K562 (cell line): ENCODE results near the gene OR2T11. TPM values are rescaled to one million over a fixed set of nuclear protein-coding genes. Genes with fewer than 3 reads are reported as not detected.

Experiments used
- ATAC-seq: fragments of 200-7000 bp; cut with Tn5 transposase; 3 replicates; pipeline ENCODE4 v1.9.1; 2020; ENCODE audit warnings: moderate library complexity
- BruUV-seq: library from RNA; stranded (reverse); fragments of 400-500 nt; replicated peaks from 2 replicates; lab custom pipeline; 2021; lab: Mats Ljungman, UMichigan
- CTCF ChIA-PET: fragments of 300-600 bp; formaldehyde crosslinking; extraction: SDS; loops from one replicate; lab custom pipeline; 2021; ENCODE audit warnings: low intra/inter-chr PET ratio; lab: Yijun Ruan, JAX
- POLR2A ChIA-PET: fragments of 300-600, 350-650 bp; sonication (Branson Sonifier 250); formaldehyde crosslinking; extraction: SDS; loops from one replicate; lab custom pipeline; 2021; ENCODE audit warnings: antibody characterized with exemption, inconsistent platforms; lab: Yijun Ruan, JAX
- DNase-seq, 4 experiments: peaks; one replicate each; pipeline versions ENCODE4 v3.0.0 to v3.0.0-alpha.2; 2011 to 2018; ENCODE audit warnings: low spot score in 3 of 4, mixed read lengths in 3 of 4; ENCODE audit errors: extremely low read depth in 1 of 4
- FAIRE-seq: peaks from 2 replicates; lab custom pipeline; 2011; peaks lifted over from hg19 to GRCh38; lab: Jason Lieb, UNC
- H2AFZ ChIP-seq: 2 replicates; pipeline ENCODE4 v1.6.0; 2011; ENCODE audit warnings: low read depth, low read length, control low read depth, inconsistent platforms
- H3K27ac ChIP-seq: fragments of 200-600 bp; 3 replicates; pipeline ENCODE4 v1.8.0; 2011; ENCODE audit warnings: low read depth, mild to moderate bottlenecking, control low read depth, inconsistent platforms, low read length, moderate library complexity, mixed read lengths; ENCODE audit errors: extremely low read depth
- H3K27me3 ChIP-seq, 2 experiments: fragments of 300-600 bp in 1 of 2; 2 replicates in 1 of 2; 3 replicates in 1 of 2; pipeline versions ENCODE4 v1.6.0 to v1.8.0; 2011; ENCODE audit warnings: inconsistent platforms in 2 of 2, low read length in 2 of 2, mild to moderate bottlenecking in 1 of 2, mixed read lengths in 1 of 2, moderate library complexity in 1 of 2; ENCODE audit not compliant: control insufficient read depth in 2 of 2, insufficient read depth in 2 of 2
- H3K36me3 ChIP-seq: fragments of 300-600 bp; 3 replicates; pipeline ENCODE4 v1.8.0; 2011; ENCODE audit warnings: mild to moderate bottlenecking, low read length, inconsistent platforms; ENCODE audit not compliant: control insufficient read depth, insufficient read depth
- H3K4me1 ChIP-seq, 2 experiments: fragments of 200-600 bp in 1 of 2; replicated peaks in 1 of 2; 2 replicates in 1 of 2; 3 replicates in 1 of 2; pipeline versions ENCODE4 v1.5.1 to v1.8.0; 2011; ENCODE audit warnings: inconsistent platforms in 2 of 2, low read length in 2 of 2, mild to moderate bottlenecking in 1 of 2, mixed read lengths in 1 of 2, moderate library complexity in 1 of 2; ENCODE audit not compliant: control insufficient read depth in 2 of 2, insufficient read depth in 2 of 2
- H3K4me2 ChIP-seq: 2 replicates; pipeline ENCODE4 v1.6.1; 2011; ENCODE audit warnings: low read length, control low read depth, inconsistent platforms, mixed read lengths; ENCODE audit not compliant: insufficient read depth
- H3K4me3 ChIP-seq: fragments of 200-600 bp; sonication (generic), shearing (Covaris generic); 2 replicates; pipeline ENCODE4 v1.5.1; 2016; ENCODE audit warnings: control low read depth, inconsistent platforms
- H3K79me2 ChIP-seq: fragments of 200-600 bp; 3 replicates; pipeline ENCODE4 v1.8.0; 2011; ENCODE audit warnings: low read length, inconsistent platforms; ENCODE audit not compliant: control insufficient read depth, insufficient read depth
- H3K9ac ChIP-seq, 2 experiments: 2 replicates each; pipeline versions ENCODE4 v1.6.0 to v1.6.1; 2011; ENCODE audit warnings: low read depth in 2 of 2, low read length in 2 of 2, control low read depth in 1 of 2, inconsistent platforms in 1 of 2, mild to moderate bottlenecking in 1 of 2, mixed read lengths in 1 of 2; ENCODE audit not compliant: insufficient read depth in 1 of 2
- H3K9me1 ChIP-seq: one replicate; pipeline ENCODE4 v1.6.0; 2011; ENCODE audit warnings: inconsistent platforms, mild to moderate bottlenecking, low read length, moderate library complexity; ENCODE audit not compliant: control insufficient read depth, insufficient read depth
- H3K9me3 ChIP-seq: replicated peaks from 2 replicates; pipeline ENCODE4 v1.5.1; 2011; ENCODE audit warnings: low read depth, low read length, inconsistent platforms; ENCODE audit not compliant: control insufficient read depth, insufficient read depth
- H4K20me1 ChIP-seq: replicated peaks from 2 replicates; pipeline ENCODE4 v1.6.1; 2011; ENCODE audit warnings: low read length, inconsistent platforms, mixed read lengths; ENCODE audit not compliant: control insufficient read depth, insufficient read depth
- ADNP ChIP-seq: fragments of 200-800 bp; sonication (Bioruptor generic); IDR thresholded peaks from 2 replicates; pipeline ENCODE4 v1.6.1; 2016; ENCODE audit warnings: missing genetic modification characterization, missing compliant biosample characterization
- CXXC5 ChIP-seq: fragments of 250-450 bp; sonication (Bioruptor Pico); IDR thresholded peaks from 2 replicates; pipeline ENCODE4 v1.8.0; 2022; ENCODE audit warnings: inconsistent platforms, mild to moderate bottlenecking, moderate library complexity
- GABPA ChIP-seq: fragments of 200-800 bp; sonication (Bioruptor generic); conservative IDR thresholded peaks from 2 replicates; pipeline ENCODE4 v1.6.1; 2016; ENCODE audit warnings: low read depth, missing genetic modification characterization, missing compliant biosample characterization
- HIVEP1 ChIP-seq: fragments of 250-450 bp; sonication (Bioruptor Pico); IDR thresholded peaks from 2 replicates; pipeline ENCODE4 v1.4.0; 2020; ENCODE audit warnings: mild to moderate bottlenecking
- L3MBTL2 ChIP-seq: fragments of 450-650 bp; IDR thresholded peaks from 2 replicates; pipeline ENCODE4 v1.6.1; 2016; ENCODE audit warnings: mild to moderate bottlenecking, moderate library complexity
- NR2C2 ChIP-seq, 2 experiments: fragments of 200-800 bp in 1 of 2; sonication (Bioruptor generic) in 1 of 2; sonication (generic) in 1 of 2; formaldehyde crosslinking in 1 of 2; IDR thresholded peaks; 2 replicates each; pipeline versions ENCODE4 v1.6.1 to v1.8.0; 2016 to 2022; ENCODE audit warnings: mild to moderate bottlenecking in 1 of 2, missing compliant biosample characterization in 1 of 2, missing genetic modification characterization in 1 of 2, missing genetic modification reagents in 1 of 2
- TBL1XR1 ChIP-seq, 2 experiments: IDR thresholded peaks; 2 replicates each; pipeline ENCODE4 v1.6.1; 2012; ENCODE audit warnings: improper control_type of control experiment in 2 of 2, low read length in 2 of 2, mild to moderate bottlenecking in 1 of 2
- ZNF239 ChIP-seq: fragments of 250-450 bp; sonication (Bioruptor Pico); IDR thresholded peaks from 2 replicates; pipeline ENCODE4 v1.4.0; 2020; ENCODE audit warnings: mild to moderate bottlenecking
- WGBS: fragments of 100-300 bp; shearing (Covaris generic); methylation state at CpG from one replicate; pipeline ENCODE4 v1.1.6; 2016; ENCODE audit warnings: low coverage, mixed read lengths; ENCODE audit not compliant: insufficient coverage; ENCODE audit errors: missing lambda C conversion rate; 5-methylcytosine and 5-hydroxymethylcytosine counted together
- in situ Hi-C: fragments of 300-500 bp; cut with MboI; formaldehyde crosslinking; loops from 4 replicates; pipeline ENCODE4 v1.15.0; 2018; ENCODE audit warnings: inconsistent platforms, mixed read lengths
- intact Hi-C: fragments of 100-400 bp; cut with micrococcal nuclease; formaldehyde crosslinking; loops from 2 replicates; pipeline ENCODE4 v1.14.2; 2022
- polyA plus RNA-seq, 8 experiments: library from polyadenylated mRNA; depleted of rRNA in 4 of 8; stranded (reverse) in 5 of 8; unstranded in 3 of 8; fragments of >200 nt; fragmentation: Nextera tagmentation in 2 of 8; fragmentation: Illumina TruSeq in 1 of 8; extraction: Ambion mirVana in 2 of 8; extraction: Trizol in 1 of 8; gene quantifications; 2 replicates each; pipeline versions ENCODE4 v1.2.1 to v1.2.3, GENCODE V29; 2011 to 2014; ENCODE audit warnings: inconsistent platforms in 1 of 8, missing spikeins in 1 of 8
- total RNA-seq, 7 experiments: library from RNA; depleted of rRNA in 6 of 7; stranded (reverse); fragments of >200 nt in 6 of 7; fragmentation: Illumina TruSeq in 2 of 7; extraction: Trizol in 2 of 7; gene quantifications; 2 replicates each; pipeline versions ENCODE4 v1.2.1 to v1.2.3, GENCODE V29; 2011 to 2021; ENCODE audit warnings: low replicate concordance in 1 of 7
- TF ChIP-seq, protein P1 (sequence below): sonication (generic); formaldehyde crosslinking; IDR thresholded peaks from 2 replicates; pipeline ENCODE4 v1.8.1; 2023; ENCODE audit warnings: mild to moderate bottlenecking, missing genetic modification reagents

The OR2T11 gene
- total and polyA plus RNA-seq, 9 of the 15 experiments (the other 6 are each of a cell fraction or from before 2014, with no cell fraction given) = not detected

DNA sequence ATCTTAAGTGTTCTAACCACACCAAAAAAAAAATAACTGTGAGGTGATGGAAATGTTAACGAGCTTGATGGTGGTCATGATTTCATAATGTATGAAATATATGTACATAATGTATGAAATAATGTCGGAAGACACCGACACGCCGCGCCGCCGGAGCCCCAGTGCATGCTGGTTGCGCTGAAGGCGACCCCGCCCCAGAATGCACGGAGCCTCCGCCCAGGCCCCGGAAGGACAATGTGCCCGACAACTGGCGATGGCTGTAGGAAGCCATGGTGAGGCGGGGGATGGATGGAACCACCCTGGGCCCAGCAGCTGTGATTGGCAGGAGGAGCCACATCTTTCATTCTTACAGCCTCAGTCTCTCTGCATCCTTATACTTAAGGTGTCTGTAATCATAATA is 44.8 kb downstream of the OR2T11 start:
- intact Hi-C loops = no loop called here
- FAIRE-seq (no peak), ATAC-seq (peak; percentile 55; the same call in 1 of the 3 replicates)
- Histone ChIP-seq H3K79me2 (no peaks in the 10 kb centered on the region), H3K27me3 (no peaks in the 10 kb centered on the region), H3K4me2 (no peak overlapping the region), H3K4me1 (no peaks in the 10 kb centered on the region), H3K36me3 (no peaks in the 10 kb centered on the region), H3K9ac (no peak overlapping the region), H3K4me3 (no peak overlapping the region), H3K27ac (no peak overlapping the region), H2AFZ (no peak overlapping the region), H4K20me1 (no peaks in the 10 kb centered on the region)
- WGBS = 0% methylated on average over 4 of the region's 17 CpGs
- CTCF ChIA-PET = no interaction called here
- POLR2A ChIA-PET = no interaction called here
- BruUV-seq = no TSS peak
- TF ChIP-seq NR2C2 (CRISPR knock-in tag; IDR thresholded peaks at IDR 0.05) = no peak
- TF ChIP-seq NR2C2 (tag; IDR thresholded peaks at IDR 0.05) = 0 out of 2 replicates have a peak, but pooled peaks have one; percentile 36
- 0 out of 2 replicates have a peak, but pooled peaks have one; percentile 16 for TF ChIP-seq CXXC5 (CRISPR knock-in tag)
- TF ChIP-seq L3MBTL2 = peak; percentile 23; the same call in 1 of the 2 replicates
- peak; percentile 44 for TF ChIP-seq GABPA
- TF ChIP-seq HIVEP1 (CRISPR knock-in tag) = no peak
- TF ChIP-seq, all 486 proteins: peak for 4
- H3K9me3 ChIP-seq = no peaks in the 10 kb centered on the region
- in situ Hi-C loops = no loop called here
- peak in 2 of 4 experiments; percentile 1 for DNase-seq
- H3K9me1 ChIP-seq = no peaks in the 10 kb centered on the region

GRCh38 chr1:248589334-248589733 is 45.6 kb downstream of the OR2T11 start:
- no peaks in the 10 kb centered on the region for H3K36me3 ChIP-seq
- FAIRE-seq = no peak
- TF ChIP-seq, protein P1, sequence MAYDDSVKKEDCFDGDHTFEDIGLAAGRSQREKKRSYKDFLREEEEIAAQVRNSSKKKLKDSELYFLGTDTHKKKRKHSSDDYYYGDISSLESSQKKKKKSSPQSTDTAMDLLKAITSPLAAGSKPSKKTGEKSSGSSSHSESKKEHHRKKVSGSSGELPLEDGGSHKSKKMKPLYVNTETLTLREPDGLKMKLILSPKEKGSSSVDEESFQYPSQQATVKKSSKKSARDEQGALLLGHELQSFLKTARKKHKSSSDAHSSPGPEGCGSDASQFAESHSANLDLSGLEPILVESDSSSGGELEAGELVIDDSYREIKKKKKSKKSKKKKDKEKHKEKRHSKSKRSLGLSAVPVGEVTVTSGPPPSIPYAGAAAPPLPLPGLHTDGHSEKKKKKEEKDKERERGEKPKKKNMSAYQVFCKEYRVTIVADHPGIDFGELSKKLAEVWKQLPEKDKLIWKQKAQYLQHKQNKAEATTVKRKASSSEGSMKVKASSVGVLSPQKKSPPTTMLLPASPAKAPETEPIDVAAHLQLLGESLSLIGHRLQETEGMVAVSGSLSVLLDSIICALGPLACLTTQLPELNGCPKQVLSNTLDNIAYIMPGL (CRISPR knock-in tag) = no peak
- no peak for TF ChIP-seq TBL1XR1 (IDR thresholded peaks at IDR 0.05; ENCODE audit: low read length in 2 of 2)
- no peak for TF ChIP-seq ADNP (tag)
- TF ChIP-seq ZNF239 = no peak
- POLR2A ChIA-PET = no interaction called here
- H3K9me1 ChIP-seq = no peaks in the 10 kb centered on the region
- no peaks in the 10 kb centered on the region for H3K79me2 ChIP-seq
- in situ Hi-C loops (no loop called here), intact Hi-C loops (no loop called here)
- H3K27ac ChIP-seq = no peak overlapping the region
- 0% methylated on average over 1 of the region's 3 CpGs for WGBS
- CTCF ChIA-PET = no interaction called here
- H3K4me3 ChIP-seq = no peak overlapping the region
- no peaks in the 10 kb centered on the region for H3K4me1 ChIP-seq
- no peak overlapping the region for H3K9ac ChIP-seq
- no TSS peak for BruUV-seq
- ATAC-seq = no peak
- no peak overlapping the region for H3K4me2 ChIP-seq
- no peak overlapping the region for H2AFZ ChIP-seq
- DNase-seq = no peak
- H4K20me1 ChIP-seq = no peaks in the 10 kb centered on the region
- H3K9me3 ChIP-seq = no peaks in the 10 kb centered on the region
- no peaks in the 10 kb centered on the region for H3K27me3 ChIP-seq
